Upper lobe of left lung (tissue), 4 donors: ENCODE measurements around the gene SNRNP40.

Experiments used
- CTCF ChIP-seq, 6 experiments: fragments of 450-650 bp in 4 of 6; fragments of 200-600 bp in 2 of 6; sonication (generic) in 2 of 6; IDR thresholded peaks; one replicate each; pipeline ENCODE4 v1.5.1; 2016 to 2019; ENCODE audit warnings: antibody characterized with exemption in 6 of 6
- POLR2A ChIP-seq, 4 donors: fragments of 450-650 bp; IDR thresholded peaks; one replicate each; pipeline ENCODE4 v1.5.1; 2016 to 2017; ENCODE audit warnings: antibody characterized with exemption in 4 of 4, mild to moderate bottlenecking in 2 of 4

- TF ChIP-seq POLR2A (IDR thresholded peaks at IDR 0.05) (no peak), CTCF (IDR thresholded peaks at IDR 0.05) (no peak)
These were observed 77.1 kb downstream of the SNRNP40 start for GRCh38 chr1:31219489-31219888.
